Effector memory CD4-positive, alpha-beta T cell (primary cell): ENCODE data around the gene SEC31A.

ENCODE experiments used
- DNase-seq, 3 donors: peaks; one replicate each; pipeline ENCODE4 v3.0.0-alpha.2; 2020
- H3K27ac ChIP-seq: 2 replicates; pipeline ENCODE4 v1.7.0; 2013; ENCODE audit warnings: mild to moderate bottlenecking, low read length, moderate library complexity; ENCODE audit not compliant: insufficient read depth, poor library complexity, severe bottlenecking
- H3K27me3 ChIP-seq: replicated peaks from 2 replicates; pipeline ENCODE4 v1.7.0; 2013; ENCODE audit warnings: mild to moderate bottlenecking, low read length; ENCODE audit not compliant: insufficient read depth, control insufficient read depth, poor library complexity, severe bottlenecking
- H3K36me3 ChIP-seq: 2 replicates; pipeline ENCODE4 v1.7.0; 2013; ENCODE audit warnings: mild to moderate bottlenecking, low read length, moderate library complexity; ENCODE audit not compliant: control insufficient read depth, insufficient read depth
- H3K4me1 ChIP-seq: 2 replicates; pipeline ENCODE4 v1.7.0; 2013; ENCODE audit warnings: low read length, mild to moderate bottlenecking; ENCODE audit not compliant: control insufficient read depth, insufficient read depth, poor library complexity, severe bottlenecking
- H3K4me3 ChIP-seq: 2 replicates; pipeline ENCODE4 v1.7.0; 2013; ENCODE audit warnings: low read length, low read depth, mild to moderate bottlenecking; ENCODE audit not compliant: insufficient read depth, poor library complexity, severe bottlenecking
- H3K9me3 ChIP-seq: 2 replicates; pipeline ENCODE4 v1.7.0; 2013; ENCODE audit warnings: mild to moderate bottlenecking, low read length, moderate library complexity; ENCODE audit not compliant: control insufficient read depth

The SEC31A gene

DNA sequence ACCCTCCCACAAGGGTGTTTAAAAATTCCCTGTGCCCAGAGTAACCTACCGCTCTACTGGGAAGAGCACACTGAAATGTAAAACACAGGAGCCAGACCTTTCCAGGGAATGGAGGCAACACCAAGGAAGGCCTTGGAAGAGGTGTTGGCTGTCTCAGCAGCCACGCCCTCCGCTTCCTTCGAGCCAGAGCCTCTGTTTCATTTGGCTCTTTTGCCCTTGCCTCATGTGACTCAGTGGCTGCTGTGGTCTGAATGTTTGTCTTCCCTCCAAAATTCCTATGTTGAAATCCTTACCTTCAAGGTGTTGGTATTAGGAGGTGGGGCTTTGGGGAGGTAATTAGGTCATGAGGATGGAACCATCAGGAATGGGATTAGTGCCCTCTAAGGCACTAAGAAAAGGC, 103.6 kb downstream of the SEC31A start:
- Histone ChIP-seq H3K4me3 (no peak overlapping the region), H3K4me1 (no peaks in the 10 kb centered on the region), H3K36me3 (no peaks in the 10 kb centered on the region), H3K27ac (no peak overlapping the region), H3K9me3 (no peaks in the 10 kb centered on the region), H3K27me3 (no peaks in the 10 kb centered on the region)
- no peak for DNase-seq

DNA sequence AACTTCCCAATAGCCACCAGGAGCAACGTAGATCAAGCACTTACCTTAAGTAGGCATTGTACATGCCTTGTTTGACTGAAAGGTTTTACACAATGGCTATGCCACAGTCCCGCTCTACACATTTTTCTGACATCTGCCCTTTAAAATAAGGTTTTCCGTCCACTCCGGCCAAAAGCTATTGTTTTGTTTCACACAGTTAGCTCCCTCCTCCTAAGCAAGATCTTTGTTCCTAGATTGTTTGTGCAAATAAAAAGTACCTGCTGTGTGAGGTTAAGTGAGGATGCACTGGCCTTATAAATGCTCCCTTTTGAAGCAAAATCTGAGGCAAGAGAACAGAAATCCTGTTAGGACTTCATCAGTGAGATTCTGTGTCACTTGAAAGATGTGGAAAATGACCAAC, 104.1 kb downstream of the SEC31A start:
- Histone ChIP-seq H3K27me3 (no peaks in the 10 kb centered on the region), H3K4me3 (no peak overlapping the region), H3K36me3 (no peaks in the 10 kb centered on the region), H3K27ac (no peak overlapping the region), H3K4me1 (no peaks in the 10 kb centered on the region), H3K9me3 (no peaks in the 10 kb centered on the region)
- no peak for DNase-seq

DNA sequence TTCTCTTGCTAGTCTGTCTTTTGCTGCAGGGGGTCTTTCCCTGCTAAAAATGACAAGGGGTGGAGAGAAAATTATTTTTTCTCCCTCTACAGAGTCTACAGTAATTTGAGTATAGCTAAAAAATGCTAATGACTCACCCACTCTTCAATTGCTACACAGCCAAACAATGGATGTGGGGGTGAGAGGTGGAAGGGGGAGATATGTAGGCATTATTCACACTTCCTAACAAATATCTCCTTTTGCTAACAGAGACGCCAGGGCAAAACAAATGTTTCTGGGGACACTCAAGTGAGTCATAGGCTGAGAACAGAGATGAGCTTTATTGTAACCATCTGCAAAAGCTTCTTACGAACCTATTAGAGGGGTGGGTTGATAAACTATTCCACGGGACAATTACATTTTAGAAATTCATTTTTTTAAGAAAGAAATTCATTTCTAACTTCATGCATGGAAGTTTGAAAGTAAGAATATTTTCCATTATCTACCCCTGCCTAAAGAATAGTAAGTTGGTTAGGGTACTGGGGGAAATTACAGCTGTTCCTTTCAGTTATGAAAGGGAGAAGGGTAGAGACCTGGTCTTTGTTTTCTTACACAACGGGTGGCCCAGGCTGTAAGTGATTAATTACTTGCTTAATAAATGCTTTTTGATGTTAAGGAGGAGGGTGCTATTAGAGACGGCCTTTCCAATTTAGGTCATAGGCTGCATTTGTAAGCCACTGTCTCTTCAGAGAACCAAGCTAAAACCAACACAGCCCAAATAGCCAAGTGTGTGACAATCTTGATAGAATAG, 105.1 kb downstream of the SEC31A start:
- H3K9me3 ChIP-seq, result no peaks in the 10 kb centered on the region
- H3K27me3 ChIP-seq, result no peaks in the 10 kb centered on the region
- H3K4me3 ChIP-seq, result no peak overlapping the region
- H3K36me3 ChIP-seq, result no peaks in the 10 kb centered on the region
- no peak for DNase-seq
- no peaks in the 10 kb centered on the region for H3K4me1 ChIP-seq
- H3K27ac ChIP-seq, result no peak overlapping the region

DNA sequence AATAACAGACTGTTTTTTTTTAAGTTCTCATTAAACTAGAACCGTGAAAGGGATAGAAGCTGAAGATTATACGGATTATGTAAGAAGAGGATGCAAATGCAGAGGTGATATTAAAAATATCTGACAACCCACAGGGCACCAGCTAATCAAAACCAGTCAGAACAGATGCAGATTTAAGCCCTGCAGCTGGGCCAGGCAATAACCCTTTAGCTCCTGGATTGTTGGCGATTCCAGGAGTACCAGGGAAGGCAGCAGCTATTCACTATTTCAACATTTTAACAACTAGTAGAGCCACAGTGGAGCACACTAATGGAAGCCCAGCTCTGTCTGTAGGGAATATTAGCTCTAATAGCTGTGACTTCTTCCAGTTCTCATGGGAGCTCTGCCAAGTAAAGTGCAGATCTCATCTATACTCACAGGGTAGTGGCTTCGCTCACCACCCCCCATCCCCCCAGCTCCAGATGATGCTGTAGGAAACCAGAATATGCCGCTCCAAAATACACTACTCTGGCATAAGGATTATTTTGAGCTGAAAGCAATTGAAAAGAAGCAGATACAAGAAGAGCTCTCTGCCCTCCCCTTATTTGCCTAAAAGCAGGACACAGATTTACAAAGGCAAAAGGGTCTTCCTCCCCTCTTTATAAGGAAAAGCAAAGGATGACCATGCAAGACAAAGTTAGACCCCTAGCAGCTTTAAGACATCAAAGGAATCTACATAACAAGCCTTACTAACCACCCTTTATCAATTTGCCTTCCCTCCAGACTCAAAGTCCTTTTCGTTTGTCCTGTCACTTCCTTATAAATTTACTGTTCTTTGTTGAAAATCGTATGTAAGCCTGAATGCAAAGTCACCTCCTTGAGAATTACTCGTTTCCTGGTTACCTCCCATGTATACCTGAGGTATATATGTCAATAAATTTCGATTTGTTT, 106.0 kb downstream of the SEC31A start:
- no peak for DNase-seq
- Histone ChIP-seq H3K9me3 (no peaks in the 10 kb centered on the region), H3K4me1 (no peaks in the 10 kb centered on the region), H3K36me3 (no peaks in the 10 kb centered on the region), H3K4me3 (no peak overlapping the region), H3K27ac (no peak overlapping the region), H3K27me3 (no peaks in the 10 kb centered on the region)

DNA sequence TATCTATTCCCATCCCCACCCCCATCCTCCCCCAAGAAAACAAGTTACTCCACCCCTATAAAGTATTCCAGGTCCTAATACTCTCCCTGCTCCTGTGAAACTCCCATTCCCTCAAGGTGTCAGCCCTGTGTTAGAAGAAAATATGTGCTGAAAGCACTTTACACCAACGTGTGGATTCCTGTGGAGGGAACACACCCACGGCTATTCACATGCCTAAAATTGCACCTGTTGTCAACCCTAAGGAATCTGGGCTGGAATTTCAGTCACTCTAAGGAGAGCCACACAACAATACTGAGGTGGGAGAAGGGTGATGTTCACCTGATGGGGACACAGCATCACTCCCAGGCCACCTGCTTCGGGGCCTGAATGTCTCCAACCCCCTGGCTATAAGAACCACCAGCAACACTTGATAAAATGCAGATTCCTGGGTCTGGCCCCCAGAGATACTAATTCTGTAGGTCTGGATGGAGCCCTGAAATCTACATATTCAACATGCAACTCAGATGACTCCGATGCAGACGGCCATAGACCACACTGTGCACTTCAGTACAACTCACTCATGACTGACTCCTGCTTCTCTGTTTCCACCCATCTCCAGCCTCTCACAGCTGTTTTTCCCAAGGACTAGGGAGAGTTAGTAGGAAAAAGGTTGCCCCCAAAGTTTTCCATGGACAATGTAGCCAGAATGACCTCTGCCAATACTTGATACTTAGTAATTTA, 108.2 kb downstream of the SEC31A start:
- no peak for DNase-seq
- Histone ChIP-seq H3K4me1 (no peaks in the 10 kb centered on the region), H3K4me3 (no peak overlapping the region), H3K27ac (no peak overlapping the region), H3K27me3 (no peaks in the 10 kb centered on the region), H3K36me3 (no peaks in the 10 kb centered on the region), H3K9me3 (no peaks in the 10 kb centered on the region)

DNA sequence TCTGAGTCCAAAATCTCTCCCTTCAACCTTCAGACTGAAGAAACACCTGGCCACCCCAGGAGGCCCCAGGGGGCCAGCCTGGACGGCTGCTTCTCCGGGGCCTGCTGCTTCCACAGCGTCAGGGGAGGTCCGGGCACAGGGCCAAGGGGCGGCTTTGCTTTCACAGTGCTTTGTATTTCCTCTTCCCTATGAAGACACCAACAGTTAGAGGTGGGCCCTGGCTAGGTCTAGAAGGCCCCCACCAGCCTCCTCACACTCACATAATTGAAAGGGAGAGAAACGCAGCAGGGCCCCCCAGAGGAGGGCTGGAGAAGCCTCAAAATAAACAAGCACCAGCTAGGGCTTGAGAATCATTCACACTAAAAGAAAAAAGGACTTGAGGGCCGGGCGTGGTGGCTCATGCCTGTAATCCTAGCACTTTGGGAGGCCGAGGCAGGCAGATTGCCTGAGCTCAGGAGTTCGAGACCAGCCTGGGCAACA, 110.2 kb downstream of the SEC31A start:
- H3K27ac ChIP-seq, result no peak overlapping the region
- DNase-seq, result no peak

DNA sequence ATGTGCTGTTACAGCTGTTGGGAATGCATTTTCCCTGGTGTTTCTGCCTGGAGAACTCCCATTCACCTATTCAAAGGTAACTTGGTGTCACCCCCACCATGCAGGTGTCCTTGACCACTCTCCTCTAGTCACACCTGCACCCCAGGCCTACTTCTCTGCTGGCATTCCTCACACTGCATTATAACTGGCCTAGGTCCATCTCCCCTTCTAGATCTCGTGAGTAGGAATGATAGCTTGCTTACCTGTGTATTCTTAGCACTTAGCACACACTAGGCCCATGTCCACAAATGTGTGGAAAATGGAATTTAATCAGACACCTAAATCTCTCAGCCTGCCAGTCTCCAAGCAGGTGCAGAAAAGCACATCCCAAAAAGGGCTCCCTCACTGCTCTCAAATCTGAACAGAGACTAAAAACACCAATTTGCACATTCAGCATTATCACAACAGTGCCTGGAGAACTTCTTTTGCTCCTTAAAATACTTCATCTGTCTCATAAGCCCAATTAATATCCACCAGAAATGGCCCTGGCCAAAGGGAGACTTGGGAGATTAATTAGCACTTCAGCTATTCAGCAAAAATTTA, 110.7 kb downstream of the SEC31A start:
- Histone ChIP-seq H3K27ac (no peak overlapping the region), H3K9me3 (no peaks in the 10 kb centered on the region), H3K4me1 (no peaks in the 10 kb centered on the region), H3K36me3 (no peaks in the 10 kb centered on the region), H3K4me3 (no peak overlapping the region), H3K27me3 (no peaks in the 10 kb centered on the region)
- no peak for DNase-seq

More for the DNA sequence above, 110.2 kb downstream of the SEC31A start:
- no peak overlapping the region for H3K4me3 ChIP-seq
- H3K4me1 ChIP-seq, result no peaks in the 10 kb centered on the region
- H3K36me3 ChIP-seq, result no peaks in the 10 kb centered on the region
- no peaks in the 10 kb centered on the region for H3K9me3 ChIP-seq
- no peaks in the 10 kb centered on the region for H3K27me3 ChIP-seq

DNA sequence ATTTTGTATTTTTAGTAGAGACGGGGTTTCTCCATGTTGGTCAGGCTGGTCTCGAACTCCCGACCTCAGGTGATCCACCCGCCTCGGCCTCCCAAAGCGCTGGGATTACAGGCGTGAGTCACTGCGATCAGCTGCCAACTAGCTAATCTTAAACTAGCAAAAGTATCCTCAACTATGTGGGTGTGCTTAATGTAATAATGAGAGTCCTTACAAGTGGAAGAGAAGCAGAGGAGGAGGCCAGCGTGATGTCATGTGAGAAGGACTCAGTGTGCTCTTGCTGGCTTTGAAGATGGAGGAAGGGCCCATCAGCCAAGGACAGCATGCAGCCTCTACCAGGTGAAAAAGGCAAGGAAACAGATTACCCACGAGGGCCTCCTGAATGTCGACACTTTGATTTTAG, 111.9 kb downstream of the SEC31A start:
- no peak overlapping the region for H3K4me3 ChIP-seq
- H3K36me3 ChIP-seq, result no peaks in the 10 kb centered on the region
- H3K27me3 ChIP-seq, result no peaks in the 10 kb centered on the region
- H3K9me3 ChIP-seq, result no peaks in the 10 kb centered on the region
- no peaks in the 10 kb centered on the region for H3K4me1 ChIP-seq
- no peak overlapping the region for H3K27ac ChIP-seq
- DNase-seq, result no peak

DNA sequence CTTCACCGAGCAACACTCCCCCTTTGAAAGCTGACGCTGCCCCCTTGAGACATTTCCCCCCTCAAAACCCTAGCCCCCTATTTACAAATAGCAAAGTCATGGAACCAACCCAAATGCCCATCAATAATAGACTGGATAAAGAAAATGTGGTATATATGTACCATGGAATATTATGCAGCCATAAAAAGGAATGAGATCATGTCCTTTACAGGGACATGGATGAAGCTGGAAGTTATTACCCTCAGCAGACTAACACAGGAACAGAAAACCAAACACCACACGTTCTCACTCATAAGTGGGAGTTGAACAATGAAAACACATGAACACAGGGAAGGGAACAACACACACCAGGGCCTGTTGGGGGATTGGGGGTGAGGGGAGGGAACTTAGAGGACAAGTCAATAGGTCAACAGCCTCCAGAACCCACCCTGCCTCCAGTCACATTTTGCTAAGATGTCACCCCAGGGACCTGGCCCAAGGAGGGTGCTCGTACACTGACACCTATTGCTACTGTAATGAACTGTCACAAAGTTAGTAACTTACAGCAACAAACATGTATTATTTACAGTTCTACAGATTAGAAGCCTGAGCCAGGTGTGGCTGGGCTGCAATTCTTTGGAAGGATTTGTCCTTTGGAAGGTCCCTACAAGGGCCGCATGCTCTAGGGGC, 113.0 kb downstream of the SEC31A start:
- Histone ChIP-seq H3K27ac (no peak overlapping the region), H3K4me1 (no peaks in the 10 kb centered on the region), H3K27me3 (no peaks in the 10 kb centered on the region), H3K4me3 (no peak overlapping the region), H3K36me3 (no peaks in the 10 kb centered on the region), H3K9me3 (no peaks in the 10 kb centered on the region)
- no peak for DNase-seq
